GM12873 (cell line): Measurements from ENCODE around the gene SNX3.

ENCODE experiments used
- TF ChIP-seq, protein P1 (sequence below): IDR thresholded peaks from 2 replicates; pipeline ENCODE4 v1.5.1; 2012; ENCODE audit warnings: low read depth, mild to moderate bottlenecking, moderate library complexity, low read length, control low read depth; ENCODE audit not compliant: insufficient read depth; ENCODE audit errors: missing control alignments

Gene SNX3

DNA sequence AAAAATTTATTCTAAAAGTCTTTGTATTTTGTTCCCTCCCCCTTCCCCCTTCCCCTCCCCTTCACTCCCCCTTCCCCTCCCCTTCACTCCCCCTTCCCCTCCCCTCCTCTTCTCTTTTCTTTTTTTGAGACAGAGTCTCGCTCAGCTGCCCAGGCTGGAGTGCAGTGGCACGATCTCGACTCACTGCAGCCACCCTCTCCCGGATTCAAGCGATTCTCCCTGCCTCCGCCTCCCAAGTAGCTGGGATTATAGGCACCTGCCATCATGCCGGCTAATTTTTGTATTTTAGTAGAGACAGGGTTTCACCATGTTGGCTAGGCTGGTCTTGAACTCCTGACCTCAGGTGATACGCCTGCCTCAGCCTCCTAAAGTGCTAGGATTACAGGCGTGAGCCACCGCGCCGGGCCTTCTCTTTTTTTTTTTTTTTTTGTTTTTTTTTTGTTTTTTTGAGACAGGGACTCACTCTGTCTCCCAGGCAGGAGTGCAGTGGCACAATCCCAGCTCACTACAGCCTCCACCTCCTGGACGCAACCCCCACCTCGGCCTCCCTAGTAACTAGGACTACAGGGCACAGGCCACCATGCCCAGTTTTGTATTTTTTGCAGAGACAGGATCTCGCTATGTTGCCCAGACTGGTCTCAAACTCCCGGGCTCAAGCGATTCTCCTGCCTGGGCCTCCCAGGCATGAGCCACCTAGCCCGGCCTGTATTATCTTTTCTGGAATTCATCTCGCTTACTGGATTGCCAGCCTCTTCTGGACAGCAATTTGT is 32.9 kb upstream of the SNX3 start:
- TF ChIP-seq, protein P1, sequence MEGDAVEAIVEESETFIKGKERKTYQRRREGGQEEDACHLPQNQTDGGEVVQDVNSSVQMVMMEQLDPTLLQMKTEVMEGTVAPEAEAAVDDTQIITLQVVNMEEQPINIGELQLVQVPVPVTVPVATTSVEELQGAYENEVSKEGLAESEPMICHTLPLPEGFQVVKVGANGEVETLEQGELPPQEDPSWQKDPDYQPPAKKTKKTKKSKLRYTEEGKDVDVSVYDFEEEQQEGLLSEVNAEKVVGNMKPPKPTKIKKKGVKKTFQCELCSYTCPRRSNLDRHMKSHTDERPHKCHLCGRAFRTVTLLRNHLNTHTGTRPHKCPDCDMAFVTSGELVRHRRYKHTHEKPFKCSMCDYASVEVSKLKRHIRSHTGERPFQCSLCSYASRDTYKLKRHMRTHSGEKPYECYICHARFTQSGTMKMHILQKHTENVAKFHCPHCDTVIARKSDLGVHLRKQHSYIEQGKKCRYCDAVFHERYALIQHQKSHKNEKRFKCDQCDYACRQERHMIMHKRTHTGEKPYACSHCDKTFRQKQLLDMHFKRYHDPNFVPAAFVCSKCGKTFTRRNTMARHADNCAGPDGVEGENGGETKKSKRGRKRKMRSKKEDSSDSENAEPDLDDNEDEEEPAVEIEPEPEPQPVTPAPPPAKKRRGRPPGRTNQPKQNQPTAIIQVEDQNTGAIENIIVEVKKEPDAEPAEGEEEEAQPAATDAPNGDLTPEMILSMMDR, result no peak

DNA sequence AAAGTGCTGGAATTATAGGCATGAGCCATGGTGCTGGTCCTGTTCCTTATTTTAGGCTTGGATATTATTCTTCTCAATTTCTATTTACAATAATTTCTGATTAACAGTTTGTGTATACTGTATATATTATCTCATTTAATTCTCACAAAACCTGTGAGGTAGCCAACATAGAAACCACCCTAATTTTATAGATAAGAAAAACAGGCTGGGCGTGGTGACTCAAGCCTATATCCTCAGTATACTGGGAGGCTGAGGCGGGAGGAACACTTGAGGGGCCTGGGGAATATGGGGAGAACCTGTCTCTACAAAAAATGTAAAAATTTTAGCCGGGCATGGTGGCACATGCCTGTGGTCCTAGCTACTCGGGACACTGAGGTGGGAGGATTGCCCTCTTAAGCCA is 30.3 kb upstream of the SNX3 start:
- TF ChIP-seq, protein P1, result no peak

DNA sequence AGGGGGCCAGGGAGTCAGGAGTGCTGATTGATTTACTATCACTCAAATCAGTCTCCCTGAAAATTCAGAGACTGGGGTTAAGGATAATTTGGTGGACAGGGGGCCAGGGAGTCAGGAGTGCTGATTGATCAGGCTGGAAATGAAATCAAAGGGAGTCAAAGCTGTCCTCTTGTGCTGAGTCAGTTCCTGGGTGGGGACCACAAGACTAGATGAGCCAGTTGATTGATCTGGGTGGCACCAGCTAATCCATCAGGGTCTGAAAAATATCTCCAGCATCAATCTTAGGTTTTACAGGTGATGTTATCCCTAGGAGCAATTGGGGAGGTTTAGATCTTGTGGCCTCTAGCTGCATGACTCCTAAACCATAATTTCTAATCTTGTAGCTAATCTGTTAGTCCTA is 27.9 kb upstream of the SNX3 start:
- TF ChIP-seq, protein P1, result no peak

DNA sequence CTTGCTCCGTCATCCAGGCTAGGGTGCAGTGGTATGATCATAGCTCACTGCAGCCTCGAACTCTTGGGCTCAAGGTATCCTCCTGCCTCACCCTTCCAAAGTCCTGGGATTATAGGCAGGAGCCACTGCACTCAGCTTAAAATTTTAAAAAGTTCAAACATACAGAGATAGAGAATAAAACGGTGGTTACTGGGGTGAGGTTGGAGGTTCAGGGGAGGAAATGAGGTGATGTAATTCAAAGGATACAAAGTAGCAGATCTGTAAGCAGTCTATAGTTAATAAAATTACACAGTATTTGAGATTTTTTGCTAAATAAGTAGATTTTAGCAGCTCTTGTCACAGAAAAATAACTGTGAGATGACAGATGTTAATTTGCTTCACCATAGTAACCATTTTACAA is 26.5 kb upstream of the SNX3 start:
- TF ChIP-seq, protein P1, result no peak

DNA sequence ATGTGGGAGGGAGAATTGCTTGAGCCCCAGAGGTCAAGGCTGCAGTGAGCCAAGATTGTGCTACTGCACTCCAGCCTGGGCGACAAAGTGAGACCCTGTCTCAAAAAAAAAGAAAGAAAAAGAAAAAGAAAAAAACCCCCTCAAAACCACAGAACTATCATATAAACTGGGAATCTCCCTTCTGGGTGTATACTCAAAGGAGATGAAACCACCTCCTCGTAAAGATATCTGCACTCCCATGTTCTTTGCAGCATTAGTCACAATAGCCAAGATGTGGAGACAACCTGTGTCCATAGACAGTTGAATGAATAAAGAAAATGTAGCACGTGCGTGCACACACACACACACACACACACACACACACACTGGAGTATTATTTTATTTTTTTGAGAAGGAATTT is 25.5 kb upstream of the SNX3 start:
- TF ChIP-seq, protein P1, result no peak

DNA sequence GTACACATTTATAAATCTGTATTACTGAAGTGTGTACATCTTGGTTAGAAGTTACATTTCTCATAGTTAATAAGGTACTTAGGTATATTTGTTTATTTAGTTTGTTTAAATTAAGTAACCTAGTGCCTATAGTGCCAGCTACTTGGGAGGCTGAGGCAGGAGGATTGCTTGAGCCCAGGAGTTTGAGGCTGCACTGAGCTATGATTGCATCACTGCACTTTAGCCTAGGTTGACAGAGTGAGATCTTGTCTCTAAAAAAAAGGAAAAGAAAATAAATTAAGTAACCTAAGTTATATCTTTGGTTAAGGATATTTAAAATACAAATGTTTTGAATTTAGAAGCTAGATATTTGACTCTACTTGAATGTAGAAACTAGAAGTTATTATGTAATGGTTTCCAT is 24.5 kb upstream of the SNX3 start:
- TF ChIP-seq, protein P1, result no peak

DNA sequence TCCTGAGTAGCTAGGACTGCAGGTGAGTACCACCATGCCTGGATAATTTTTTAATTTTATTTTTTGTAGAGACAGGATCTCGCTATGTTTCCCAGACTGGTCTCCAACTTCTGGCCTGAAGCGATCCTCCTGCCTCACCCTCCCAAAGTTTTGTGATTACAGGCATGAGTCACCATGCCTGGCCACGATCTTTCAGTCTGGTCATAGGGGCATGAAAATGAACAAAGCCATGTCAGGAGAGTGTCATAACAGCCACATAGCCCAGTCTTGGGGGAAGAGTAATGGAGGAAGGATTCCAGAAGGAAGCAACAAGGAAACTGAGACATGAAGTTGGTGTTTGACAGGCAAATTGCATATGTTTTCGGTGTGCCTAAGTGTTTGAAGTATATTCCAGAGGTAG is 17.0 kb upstream of the SNX3 start:
- TF ChIP-seq, protein P1, result no peak
